Stimulated activated CD4-positive, alpha-beta T cell treated with anti-CD3 and anti-CD28 coated beads, Interleukin-12 subunit alpha, Interleukin-12 subunit beta, amount 100 ng/mL, for 4 hours (primary cell): ENCODE results near the gene JAZF1.

ENCODE experiments used
- DNase-seq: peaks from one replicate; pipeline ENCODE4 v3.0.0-alpha.2; 2020

The JAZF1 gene

GRCh38 chr7:27955011-27955410 is 225.6 kb downstream of the JAZF1 start:
- no peak for DNase-seq

GRCh38 chr7:27953777-27954176 is 226.8 kb downstream of the JAZF1 start:
- DNase-seq = no peak

GRCh38 chr7:27953361-27953760 is 227.2 kb downstream of the JAZF1 start:
- no peak for DNase-seq

- no peak for DNase-seq
Observed at GRCh38 chr7:27952456-27953285, 227.9 kb downstream of the JAZF1 start.

- DNase-seq = no peak
Observed at GRCh38 chr7:27950123-27950522, 230.5 kb downstream of the JAZF1 start.

- no peak for DNase-seq
Observed at GRCh38 chr7:27948861-27949260, 231.7 kb downstream of the JAZF1 start.

DNA sequence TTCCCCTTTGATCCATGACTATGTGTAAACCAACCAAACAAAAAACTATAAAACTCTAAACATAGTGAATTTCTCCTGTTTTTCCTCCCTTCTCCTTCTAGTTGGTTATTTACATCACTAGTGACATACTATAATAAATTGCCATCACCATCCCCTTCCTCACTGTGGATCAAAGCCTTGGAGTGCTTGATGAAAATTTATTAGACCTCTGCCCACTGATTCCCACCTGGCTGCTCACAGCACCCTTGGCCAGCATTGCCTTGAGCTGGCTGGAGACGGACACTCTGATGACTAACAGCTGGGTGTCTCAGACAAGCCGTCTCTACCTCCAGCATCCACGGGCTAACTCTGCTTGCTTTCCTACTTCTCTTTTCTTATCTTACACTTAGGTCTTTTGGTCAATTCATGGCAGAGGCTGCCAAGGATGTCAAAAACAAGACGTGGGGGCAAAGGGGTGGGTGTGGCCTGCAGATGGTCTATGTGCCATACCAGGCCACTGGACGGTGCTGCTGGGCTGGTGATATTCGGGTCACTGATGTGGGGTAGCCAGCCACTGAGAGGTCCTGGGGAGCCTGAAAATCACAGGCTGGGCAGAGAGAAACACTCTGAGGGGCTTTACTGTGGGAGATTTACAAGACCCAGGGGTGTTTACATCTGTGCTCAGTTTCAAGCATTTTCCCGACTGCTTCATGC is 232.9 kb downstream of the JAZF1 start:
- DNase-seq = no peak

- no peak for DNase-seq
Observed at GRCh38 chr7:27946351-27946750, 234.2 kb downstream of the JAZF1 start.

DNA sequence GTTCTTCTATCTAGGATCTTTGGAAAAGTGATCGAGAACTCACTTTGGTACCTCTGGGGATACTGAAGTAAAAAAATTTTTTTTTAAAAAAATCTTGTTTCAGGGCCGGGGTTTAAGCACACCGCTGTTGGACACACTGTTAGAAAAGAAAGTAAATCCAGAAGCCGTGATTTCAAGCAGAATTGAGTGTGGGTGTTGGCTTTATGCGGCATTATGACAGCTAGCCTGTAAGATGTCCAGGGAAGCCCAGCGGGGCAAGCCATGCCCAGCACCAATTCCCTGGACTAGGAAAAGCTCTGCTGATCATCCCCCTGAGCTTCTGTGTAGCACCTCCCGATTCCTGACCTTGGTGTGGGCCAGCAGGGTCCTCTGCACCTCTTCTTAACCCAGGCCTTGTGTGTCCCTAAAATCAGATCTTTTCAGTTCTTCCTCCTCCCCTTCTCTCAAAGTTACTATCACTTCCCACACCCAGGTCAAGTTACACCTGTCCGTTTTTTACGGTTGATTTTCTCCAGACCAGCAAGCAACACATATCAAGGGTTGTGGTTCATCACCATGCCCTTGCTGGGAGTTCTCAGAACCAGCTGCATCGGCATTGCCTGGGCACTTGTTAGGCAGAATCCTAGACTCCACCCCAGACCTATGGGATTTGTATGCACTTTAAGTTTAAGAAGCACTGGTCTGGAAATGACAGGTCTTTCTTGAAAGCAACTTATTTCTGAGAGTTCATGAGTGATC is 235.4 kb downstream of the JAZF1 start:
- DNase-seq = no peak

GRCh38 chr7:27944643-27945042 is 236.0 kb downstream of the JAZF1 start:
- DNase-seq = no peak

GRCh38 chr7:27943241-27943640 is 237.4 kb downstream of the JAZF1 start:
- no peak for DNase-seq

DNA sequence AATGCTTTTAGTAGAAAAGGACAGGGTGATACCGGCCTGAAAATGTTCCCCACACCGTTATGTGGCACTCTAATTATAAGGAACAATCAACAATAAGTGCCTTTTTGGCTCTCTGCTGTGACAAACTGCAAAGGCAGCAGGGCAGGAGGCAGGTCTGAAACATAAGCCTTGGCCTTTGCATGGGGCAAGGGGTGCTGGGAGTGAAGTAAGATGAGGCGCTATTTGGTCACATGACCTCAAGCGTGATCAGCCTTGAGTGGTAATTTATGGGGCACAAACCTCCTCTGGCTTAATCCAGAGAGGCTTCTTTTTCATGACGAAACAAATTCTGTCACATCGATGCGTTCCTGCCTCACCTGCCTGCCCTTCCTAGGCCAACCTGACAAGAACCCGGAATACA is 237.9 kb downstream of the JAZF1 start:
- no peak for DNase-seq

DNA sequence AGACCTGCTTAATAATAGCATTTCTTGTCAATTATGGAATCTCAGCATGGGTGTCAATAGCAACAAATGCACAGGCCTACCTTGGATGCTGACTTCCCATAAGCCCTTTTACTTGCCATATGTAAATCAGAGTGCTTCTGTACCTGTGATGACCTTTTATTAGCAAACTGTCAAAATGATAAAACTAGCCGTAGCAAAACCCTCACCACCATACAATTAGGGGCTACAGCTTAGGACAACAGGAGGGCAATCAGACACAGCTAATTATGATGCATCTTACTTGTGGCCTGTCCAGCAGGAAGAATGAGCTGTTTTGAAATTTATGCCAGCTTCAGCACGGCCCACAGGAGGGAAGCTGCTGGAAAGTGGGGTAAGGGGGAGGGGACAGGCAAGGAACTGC is 239.1 kb downstream of the JAZF1 start:
- no peak for DNase-seq

DNA sequence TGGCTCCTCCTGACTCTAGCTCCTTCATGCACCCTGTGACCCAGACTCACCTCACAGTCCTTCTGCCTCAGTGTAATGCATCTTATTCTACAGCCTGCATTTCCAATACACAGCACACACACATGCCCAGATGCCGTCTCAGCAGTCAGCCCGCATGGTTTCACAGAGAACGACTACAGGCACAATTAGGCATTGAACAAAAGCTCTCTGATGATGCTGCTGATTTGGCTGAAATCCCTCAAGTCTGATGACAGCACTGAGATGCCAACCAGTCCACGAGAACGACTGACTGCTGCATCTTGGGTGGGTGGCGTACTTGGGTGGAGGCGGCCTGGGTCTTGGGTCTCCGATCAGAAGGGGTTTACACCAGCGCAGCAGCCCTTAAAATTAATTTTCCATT is 240.3 kb downstream of the JAZF1 start:
- no peak for DNase-seq

- DNase-seq = no peak
Observed at GRCh38 chr7:27939893-27940292, 240.7 kb downstream of the JAZF1 start.

GRCh38 chr7:27936768-27937102 is 243.9 kb downstream of the JAZF1 start:
- DNase-seq = no peak

DNA sequence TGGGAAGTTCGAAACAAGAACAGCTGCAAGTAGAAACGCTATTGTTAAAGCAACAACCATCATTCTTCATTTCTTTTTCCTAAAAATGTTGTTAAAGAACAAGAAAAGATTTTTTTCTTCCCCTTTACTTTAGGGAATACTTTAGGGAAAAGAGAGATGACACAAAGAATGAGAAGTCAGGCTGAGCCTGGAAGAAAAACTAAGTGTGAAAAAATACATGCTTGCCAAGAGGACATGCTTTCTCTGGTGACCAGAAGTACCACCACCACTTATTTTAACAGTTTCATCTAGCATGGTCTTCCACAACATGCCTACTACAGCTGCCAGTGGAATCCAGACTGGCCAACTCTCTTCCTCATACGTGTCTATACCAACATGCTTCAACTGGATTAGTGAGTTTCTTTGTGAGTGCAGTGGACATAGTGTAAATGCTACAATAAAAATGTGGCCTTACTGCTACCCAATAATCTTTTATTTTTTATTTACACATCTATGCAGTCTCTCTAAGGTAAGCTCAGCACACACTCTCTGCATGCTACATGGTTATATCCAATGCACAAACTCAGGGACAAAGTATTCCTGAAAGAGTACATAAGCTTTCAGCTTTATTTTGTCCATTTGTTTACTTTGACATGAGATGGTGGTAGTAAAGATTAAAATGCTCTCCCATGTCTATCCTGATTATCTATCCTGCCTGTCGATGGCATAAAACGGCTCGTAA is 244.4 kb downstream of the JAZF1 start:
- no peak for DNase-seq

GRCh38 chr7:27933671-27934565 is 246.7 kb downstream of the JAZF1 start:
- no peak for DNase-seq

GRCh38 chr7:27930910-27931476 is 249.6 kb downstream of the JAZF1 start:
- DNase-seq = no peak

DNA sequence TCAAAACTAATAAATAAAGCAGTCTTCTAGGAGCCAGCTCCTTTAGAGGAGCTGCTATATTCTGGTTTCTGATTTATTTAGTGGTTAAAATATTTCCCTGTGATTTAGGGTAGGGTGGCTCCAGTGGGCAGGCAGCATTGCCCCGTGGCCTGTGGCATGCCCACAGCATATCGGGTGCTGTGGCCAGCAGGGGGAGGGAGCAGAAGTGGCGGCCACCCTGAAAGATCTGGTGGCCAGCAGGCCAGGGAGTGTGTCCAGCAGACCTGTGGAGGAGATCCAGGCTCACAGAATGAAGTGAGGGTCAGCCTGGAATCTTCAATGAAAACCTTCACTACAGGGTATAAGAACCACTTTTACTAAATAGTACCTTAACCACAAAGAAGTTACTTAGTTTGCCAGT is 251.5 kb downstream of the JAZF1 start:
- no peak for DNase-seq

GRCh38 chr7:27928001-27928400 is 252.6 kb downstream of the JAZF1 start:
- DNase-seq = no peak
